GM21576 (cell line): Measurements from ENCODE around the gene TPP1.
A peak's percentile ranks its signal among the peaks of the same experiment; 100 is the strongest.

Experiments
- ATAC-seq: cut with Tn5 transposase; IDR thresholded peaks from one replicate; pipeline ENCODE4 v1.9.1; 2021; ENCODE audit warnings: mild to moderate bottlenecking, moderate library complexity; ENCODE audit not compliant: unreplicated experiment

Gene TPP1

DNA sequence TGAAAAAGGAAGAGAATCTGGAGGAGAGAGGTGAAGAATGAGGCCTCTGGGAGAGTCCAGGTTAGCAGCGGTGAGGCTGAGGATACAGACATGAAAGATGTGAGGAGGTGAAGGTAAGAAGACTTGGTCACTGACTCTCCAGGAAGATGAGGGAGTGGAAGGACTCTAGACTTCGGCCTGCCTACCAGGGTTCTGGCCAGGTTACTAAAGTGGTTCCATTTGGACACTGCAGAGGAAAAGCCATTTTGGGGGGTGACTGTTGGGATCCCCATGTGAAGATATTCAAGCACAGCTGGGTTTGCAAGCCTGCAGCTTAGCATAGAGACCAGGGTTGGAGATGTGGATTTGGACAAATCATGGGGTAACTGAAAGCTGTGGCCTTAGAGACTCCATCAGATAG lies 28.6 kb upstream of the TPP1 start:
- no peak for ATAC-seq

DNA sequence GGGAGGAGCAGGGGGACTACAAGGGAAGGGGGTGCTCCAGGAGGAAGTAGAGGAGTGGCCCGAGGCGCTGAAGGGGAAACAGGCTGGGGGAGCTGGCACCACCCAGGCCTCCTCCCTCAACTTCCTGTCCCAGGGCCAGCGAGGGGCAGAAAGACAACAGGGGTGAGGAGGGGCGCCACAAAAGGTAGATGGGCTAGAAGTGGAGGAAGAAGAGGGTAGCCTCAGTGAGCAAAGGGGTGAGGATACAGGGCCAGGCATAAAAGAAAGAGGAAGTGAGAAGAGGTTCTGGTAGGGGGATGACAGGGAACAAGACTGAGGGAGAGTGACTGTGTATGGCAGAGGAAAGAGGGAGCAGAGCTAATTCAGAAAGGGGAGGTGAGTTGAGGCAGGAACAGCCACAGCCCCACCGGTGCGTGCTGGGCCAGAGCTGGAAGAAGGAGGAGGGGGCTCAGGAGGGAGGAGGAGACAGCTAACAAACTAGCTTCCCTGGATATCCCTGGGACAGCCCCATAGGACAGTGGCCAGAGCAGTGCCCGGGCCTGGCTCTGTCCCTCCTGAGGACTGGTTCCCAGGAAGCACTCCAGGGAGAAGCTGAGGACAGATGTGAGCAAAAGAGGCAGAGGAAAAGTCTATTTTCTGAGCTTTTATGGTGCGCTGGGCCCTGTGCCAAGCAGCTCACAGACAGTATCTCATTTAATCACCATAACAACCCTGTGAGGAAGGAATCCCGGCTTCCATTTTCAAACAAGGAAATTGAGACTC lies 27.9 kb upstream of the TPP1 start:
- peak; percentile 93 for ATAC-seq

DNA sequence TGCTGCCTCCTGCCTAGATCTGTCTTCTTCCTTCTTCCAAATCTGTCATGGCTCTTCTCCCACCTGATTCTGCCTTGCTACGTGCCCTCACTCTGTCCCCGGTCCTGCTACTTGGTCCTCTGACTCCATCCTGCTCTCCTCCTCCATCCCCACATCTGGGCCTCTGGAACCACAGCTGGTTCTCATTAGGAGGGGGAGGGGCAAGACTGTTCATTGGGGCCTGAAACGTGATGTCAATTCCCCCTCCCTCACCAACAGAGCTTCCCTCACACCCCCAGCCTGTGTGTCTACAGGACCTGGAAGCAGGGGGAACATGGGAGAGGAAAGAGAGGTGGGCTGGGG lies 27.3 kb upstream of the TPP1 start:
- ATAC-seq, result no peak

DNA sequence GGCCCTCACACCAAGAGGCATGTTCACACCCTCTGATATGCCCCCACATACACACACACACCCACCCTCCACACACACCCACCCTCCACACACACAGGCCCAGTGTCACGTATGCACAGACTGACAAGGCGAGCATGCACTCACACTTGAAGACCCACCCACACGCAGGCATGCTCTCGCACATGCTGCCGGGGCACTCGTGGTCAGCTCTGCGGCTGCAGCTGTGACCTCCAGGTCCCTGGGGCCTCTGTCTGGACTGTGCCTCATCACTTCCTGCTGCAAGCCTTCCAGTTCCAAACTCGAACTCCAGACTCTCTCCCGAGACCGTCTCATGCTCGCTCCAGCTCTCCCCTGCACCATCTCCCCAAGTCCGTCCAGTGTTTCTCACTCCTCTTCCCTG lies 26.8 kb upstream of the TPP1 start:
- ATAC-seq, result no peak

DNA sequence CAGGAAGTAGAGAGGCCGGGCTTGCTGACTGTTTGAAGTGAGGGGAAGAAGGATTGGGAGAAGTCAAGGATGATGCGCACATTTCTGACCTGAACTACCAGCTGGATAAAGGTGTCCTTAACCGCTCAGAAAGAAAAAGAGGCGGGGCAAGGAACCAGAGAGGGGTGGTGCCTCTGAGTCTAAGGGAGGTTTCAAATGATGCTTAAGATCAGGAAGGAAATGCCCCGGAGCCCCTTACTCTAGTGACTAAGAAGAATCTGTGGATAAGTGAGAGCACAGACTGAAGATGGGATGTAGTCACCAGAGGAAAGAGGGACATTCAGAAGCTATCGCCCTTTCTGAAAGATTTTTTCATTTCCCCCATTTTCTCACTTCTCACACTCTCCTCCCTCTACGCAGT lies 23.7 kb upstream of the TPP1 start:
- no peak for ATAC-seq

DNA sequence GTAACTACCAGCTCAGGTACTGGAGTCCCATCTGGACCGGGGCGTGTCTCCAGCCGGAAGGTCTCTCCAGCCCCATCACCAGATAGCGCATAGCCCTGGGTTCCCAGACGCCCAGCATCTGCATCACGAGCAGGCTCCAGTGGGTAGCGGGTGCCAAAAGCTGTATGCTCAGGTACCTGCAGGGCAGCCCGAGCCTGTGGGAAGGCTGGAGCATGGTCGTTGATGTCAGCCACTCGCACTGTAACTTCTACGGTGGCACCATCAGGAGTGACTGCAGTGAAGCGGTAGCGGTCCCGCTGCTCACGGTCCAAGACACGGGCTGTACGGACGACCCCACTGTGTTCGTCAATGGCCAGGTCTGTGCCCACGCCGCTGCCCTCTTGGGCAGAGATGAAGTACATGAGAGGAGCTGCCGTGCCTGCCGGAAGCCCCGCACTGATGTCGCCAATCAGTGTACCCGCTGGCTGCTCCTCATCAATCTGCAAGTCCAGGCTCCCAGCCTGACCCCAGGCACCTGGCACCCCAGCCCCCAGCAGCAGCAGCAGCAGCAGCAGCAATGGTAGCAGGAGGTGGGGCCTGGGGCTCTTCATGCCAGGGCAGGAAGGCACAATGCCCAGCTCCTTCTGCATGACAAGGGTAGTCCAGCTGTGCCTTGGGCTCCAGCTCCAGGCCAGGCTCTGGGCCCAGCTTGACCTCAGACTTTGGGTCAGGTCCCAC lies 21.9 kb upstream of the TPP1 start:
- no peak for ATAC-seq

DNA sequence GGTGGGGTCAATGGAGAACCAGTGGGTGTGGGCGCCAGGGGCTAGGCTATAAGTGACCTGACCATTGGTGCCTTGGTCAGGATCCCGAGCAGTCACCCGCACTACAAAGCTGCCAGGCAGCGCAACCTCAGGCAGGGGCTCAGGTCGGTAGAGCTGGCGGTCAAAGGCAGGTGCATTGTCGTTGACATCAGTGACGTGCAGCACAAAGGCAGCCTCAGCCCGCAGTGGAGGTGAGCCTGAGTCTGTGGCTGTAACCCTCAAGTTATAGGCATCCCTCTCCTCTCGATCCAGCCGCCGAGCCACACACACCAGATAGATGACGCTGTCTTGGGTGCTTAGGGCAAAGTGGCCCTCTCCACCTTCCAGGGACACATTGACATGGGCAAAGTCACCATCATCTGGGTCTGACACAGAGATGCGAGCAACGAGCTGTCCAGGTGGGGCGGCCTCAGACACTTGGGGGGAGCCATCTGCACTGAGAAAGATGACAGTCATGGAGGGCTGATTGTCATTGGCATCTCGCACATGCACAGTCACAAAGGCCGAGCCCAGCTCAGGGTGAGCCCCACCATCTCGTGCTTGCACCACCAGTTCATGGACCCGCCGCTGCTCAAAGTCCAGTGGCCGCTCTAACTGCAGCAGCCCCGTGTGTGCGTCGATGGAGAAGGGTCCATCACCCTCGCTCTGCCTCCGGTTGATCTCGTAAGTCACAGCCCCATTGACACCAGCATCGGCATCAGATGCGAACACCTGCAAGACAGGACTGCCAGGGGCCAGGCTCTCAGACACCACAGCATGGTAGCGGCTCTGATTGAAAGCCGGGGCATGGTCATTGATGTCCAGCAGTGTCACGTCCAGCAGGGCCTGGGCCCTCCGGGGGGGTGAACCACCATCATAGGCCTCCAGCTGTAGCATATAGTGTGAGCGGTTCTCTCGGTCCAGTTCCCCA lies 21.1 kb upstream of the TPP1 start:
- no peak for ATAC-seq

DNA sequence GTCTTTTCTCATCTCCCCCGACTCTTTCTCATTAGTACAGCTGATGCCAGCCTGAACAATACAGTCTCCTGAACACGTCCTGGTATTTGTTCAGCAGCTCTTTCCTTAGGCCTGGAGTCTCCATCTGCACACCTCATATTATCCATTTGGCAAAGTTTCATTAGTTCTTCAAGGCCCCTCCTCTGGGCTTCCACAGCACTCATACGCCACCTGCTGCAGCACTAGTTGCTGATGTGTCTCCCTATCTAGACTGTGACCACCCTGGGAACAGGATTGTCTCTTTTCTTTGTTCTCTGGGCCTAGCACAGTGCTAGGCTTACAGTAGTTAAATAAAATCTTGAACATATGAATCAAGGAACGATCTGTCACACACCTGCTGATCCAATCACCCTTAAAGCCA lies 19.2 kb upstream of the TPP1 start:
- no peak for ATAC-seq

DNA sequence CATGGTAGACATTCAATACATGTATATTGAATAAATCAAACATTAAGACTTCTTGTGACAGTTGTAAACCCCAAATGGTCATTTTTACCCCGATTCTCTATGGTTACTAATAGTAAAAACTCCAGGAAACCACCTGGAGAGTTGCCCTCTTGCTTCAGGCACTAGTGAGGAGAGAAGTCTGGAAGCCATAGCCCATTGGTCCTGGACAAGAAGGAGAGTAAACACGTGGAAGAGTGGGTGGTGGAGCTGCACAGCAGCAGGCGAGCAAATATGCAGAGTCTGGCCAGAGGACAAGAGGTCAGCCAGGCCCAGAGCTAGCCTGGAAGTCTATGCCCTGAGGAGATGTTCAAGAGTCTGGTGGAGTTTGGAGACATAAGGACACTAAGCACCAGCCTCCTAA lies 18.6 kb upstream of the TPP1 start:
- ATAC-seq, result no peak

DNA sequence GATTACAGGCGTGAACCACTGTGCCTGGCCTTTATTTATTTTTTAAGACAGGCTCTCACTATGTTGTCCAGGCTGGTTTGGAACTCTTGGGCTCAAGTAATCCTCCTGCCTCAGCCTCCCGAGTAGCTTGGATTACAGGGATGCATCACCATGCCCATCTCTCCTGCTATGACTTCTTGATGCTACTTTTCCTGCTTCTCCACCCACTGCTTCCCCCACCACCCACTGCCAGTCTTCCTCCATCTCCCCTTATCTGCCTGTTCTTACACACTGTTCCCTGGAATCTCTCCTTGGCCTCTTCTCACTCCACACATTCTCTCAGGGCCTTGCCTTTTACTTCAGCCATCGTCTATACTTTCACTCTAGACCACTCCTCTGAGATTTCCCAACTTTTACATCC lies 17.3 kb upstream of the TPP1 start:
- ATAC-seq, result no peak

DNA sequence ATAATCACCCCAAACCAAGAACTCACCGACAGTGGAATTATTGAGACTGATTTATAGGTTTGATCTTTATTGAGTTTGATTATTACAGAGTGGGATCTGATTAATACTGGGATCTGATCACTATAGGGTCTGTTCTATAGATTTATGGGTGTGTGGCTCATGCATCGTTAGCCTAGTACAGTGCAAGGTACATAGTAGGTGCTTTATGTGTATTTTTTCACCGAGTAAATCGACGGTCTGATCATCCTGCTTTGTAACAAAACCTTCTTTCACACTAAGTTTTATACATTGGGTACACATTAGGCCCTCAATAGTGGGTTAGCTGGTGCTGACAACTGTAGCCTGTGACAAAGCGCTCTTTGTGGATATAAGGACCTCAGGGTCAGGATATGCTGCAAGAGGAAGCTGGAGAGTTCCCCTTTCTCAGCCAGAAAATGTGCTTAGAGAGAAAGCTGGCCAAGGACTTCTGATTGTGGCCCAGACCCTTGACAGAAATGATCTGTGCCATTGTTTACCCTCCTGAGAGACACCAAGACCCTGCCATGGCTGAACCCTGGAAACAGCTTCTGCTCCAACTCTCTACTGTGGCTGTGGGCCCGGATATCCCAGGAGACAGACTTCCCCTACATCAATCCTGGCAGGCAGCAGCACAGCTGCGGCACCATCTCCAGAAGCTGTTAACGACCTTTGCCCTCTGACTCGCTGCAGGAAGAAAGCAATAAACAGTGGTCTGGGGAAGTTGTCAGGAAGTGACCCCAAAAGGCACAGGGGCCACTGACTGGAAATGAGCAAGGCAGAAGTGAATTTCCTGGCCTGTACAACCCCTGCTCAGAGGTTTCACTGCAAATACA lies 16.1 kb upstream of the TPP1 start:
- no peak for ATAC-seq

DNA sequence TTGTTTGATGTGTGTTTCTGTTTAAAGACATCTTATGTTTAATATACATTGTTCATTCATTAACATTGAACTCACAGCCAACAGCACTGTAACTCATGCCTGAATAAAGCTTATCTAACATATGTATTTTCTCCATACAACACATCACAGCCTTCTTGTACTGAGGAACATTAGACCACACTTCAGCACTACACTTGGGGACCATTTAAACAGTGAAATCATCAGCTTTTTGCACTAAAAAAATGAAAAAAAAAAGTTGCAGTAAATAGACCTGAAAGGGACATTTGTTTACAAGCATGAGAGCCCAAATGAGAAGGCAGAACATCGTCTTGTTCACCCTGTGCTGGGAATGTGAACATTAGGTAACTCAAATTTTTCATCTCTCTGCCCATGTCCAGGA lies 15.3 kb upstream of the TPP1 start:
- ATAC-seq, result no peak

DNA sequence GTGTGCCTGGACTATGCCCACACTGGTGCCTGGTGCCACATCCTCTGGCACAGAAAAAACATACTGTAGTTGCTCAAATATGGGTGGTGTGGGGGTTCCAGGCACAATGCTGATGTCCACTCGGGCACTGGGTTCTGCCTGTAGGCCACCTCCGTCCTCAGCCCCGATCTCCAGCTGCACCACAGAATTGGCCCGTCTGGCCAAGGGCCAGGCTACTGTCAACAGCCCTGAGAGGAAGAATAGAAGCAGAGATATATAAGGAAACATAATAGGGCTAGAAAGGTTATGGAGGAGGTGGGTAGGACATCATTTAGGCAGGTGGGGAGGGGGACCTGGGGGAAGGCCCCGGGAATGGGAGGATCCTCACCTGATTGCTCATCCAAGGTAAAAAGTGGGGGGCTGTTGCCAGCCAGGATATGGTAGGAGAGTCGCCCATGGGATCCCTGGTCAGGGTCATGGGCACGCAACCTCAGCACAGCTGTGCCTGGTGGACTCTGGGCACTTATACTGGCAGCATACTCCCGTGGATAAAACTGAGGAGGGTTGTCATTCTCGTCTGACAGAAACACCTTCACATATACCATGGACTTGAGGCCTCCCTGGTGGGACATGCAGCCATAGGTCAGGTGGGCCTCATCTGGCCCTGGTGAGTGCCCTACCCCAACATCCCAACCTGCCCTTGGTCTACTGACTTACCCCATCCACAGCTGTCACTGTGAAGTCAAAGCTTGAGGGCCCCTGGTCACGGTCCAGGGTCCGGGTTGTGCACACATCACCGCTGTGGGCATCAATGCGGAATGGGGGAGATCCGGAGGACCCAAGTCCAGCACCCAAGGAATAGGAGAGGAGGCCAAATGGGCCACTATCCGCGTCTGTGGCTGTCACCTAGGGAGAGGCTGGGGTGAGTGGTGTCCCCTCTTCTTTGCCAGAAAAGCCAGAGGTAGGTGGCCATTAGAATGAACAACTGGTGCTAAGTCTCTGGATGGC lies 14.5 kb upstream of the TPP1 start:
- no peak for ATAC-seq

DNA sequence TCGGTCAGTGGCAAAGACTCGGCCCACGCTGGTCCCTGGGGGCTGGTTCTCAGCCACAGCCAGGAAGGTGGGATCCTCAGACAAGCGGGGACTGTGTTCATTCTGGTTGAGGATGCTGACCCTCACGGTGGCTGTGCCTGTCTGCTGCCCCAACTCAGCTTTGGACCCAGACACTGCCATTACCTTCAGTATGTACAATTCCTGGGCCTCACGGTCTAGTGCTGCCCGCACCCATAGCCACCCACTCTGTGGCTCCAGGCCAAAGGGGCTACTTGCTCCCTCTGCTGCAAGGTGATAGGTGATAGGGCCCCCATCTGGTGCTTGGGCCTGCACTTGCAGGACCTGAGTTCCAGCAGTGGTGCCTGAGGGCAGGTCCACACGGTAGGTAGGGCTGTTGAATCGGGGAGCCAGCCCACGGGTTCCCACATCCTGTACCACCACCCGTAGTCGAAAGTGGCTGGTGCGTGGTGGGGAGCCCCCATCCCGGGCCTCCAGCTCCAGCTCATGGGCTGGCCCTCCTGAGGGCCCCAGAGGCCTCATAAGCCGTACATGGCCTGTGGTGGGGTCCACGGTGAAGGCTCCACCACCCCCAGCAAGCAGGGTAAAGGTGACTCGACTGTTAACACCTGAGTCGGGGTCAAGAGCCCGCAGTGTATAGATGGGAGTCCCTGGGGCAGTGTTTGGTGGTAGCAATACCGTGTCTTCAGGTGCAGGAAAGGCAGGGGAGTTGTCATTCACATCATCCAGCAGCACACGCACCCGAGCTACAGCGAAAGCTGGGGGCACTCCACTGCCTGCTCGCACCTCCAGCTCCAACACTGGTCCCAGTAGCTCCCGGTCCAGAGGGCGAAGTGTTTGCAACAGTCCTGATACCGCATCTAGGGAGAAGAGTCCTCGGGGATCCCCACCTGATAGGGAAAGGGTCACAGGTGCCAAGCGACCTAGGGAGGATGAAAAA lies 13.2 kb upstream of the TPP1 start:
- ATAC-seq, result no peak

DNA sequence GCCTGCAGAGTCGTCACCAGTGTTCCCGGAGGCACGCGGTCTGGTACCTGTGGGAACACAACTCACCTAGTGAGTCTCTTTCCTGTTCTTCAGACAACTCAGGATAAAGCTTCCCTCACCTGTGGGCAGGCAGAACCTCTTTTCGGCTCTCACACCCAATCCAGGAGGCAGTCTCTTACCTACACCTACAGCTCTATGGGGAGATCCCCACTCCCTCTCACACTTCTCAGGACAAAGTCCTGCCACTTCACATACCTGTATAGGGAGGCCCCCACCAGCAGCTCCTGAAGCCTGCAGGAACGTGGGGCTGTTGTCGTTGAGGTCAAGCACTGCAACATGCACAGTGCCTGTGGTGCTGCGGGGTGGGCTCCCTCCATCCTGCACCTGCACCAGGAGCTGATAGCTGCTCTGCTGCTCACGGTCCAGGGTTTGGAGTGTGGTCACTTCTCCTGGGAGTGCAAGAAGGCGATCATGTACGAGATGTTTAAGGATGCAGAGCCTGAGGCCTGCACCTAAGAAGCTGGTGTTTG lies 12.2 kb upstream of the TPP1 start:
- no peak for ATAC-seq

DNA sequence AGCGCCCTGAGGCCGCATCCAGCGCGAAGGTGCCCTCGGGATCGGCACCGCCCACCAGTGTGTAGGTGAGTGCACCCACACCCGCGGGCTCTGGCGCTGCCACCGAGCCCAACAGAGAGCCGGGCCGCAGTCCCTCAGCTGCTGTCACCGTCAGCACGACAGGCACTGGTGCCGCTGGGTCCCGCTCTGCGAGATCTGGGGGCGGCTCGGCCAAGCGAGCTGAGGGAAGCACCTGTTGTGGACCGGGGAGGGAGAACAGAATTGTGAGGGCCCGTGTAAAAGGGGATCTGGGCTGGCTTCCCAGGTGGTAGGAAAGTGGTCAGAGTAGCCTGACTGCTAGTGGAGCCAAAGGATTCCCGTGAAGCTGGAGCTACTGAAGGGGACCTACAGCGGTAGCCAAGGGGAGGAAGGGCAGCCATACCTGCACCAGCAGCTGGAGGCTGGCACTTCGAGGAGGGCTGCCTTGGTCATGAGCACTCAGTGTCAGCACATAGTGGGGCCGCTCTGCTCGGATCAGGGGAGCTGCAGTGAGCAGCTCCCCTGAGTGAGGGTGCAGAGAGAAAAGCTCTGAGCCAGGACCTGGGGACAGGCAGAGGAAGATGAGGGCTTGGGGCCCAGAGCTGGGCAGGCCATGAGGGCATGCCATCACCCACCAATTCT lies 11.5 kb upstream of the TPP1 start:
- ATAC-seq, result no peak

DNA sequence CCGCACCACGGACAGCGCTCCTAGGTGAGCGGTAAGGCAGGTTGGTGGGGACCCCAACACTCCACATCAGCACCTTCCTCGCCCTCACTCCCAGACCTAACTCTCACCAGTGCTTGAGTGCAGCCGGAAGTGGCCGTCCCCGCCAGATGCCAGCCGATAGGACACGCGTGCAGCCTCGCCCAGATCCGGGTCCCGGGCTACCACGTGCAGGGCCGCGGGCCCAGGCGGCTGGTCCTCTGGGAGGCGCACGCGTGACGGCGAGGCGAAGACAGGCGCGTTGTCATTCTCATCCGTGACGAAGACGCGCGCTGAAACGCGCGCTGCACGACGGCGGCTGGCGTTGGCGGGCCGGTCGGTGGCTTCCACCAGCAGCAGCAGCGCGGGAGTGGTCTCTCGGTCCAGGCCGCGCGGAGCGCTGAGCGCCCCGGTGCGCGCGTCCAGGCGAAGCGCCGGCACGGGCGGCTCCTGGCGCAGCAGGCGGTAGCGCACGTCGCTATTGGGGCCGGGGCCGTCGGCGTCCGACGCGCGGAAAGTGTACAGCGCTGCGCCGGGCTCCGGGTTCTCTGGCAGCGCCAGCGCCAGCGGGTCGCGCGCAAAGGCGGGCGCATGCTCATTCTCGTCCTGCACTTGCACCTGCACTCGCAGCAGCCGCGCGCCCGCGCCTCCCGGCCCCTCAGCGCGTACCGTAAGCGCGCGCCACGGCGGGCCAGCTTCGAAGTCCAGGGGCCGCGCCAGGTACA lies 10.8 kb upstream of the TPP1 start:
- no peak for ATAC-seq
